ENCODE measurements around the gene THAP6.
"Not testable (repeated sequence)": the region's sequence is repeated elsewhere in the genome, so short reads cannot be mapped to it uniquely, and the experiment has no call there.

THAP6 gene

GRCh38 chr4:75513526-75514130 is 645 bp upstream of the THAP6 start:
- Histone ChIP-seq H3K4me3 (ENCODE audit: low read depth in 1 of 2, low read length in 1 of 2) (peak overlapping the region; percentile 77 to 95), H3K36me3 (peaks cover 20% of the 10 kb centered on the region), H3K9me3 (no peaks in the 10 kb centered on the region), H3K27ac (peak overlapping the region; percentile 97), H3K4me1 (ENCODE audit: control insufficient read depth in 1 of 2, insufficient read depth in 1 of 2, low read depth in 1 of 2, low read length in 1 of 2) (peaks cover 53 to 55% of the 10 kb centered on the region in 2 experiments), H3K27me3 (no peaks in the 10 kb centered on the region)
- no peak for TF ChIP-seq CTCF (IDR thresholded peaks at IDR 0.05)

- TF ChIP-seq CTCF (IDR thresholded peaks at IDR 0.05), result no peak
- peaks cover 47 to 48% of the 10 kb centered on the region in 2 experiments for H3K4me1 ChIP-seq (ENCODE audit: control insufficient read depth in 1 of 2, insufficient read depth in 1 of 2, low read depth in 1 of 2, low read length in 1 of 2)
- peak overlapping the region; percentile 77 to 95 for H3K4me3 ChIP-seq (ENCODE audit: low read depth in 1 of 2, low read length in 1 of 2)
- H3K27ac ChIP-seq, result peak overlapping the region; percentile 97
- peaks cover 24% of the 10 kb centered on the region for H3K36me3 ChIP-seq
- H3K27me3 ChIP-seq, result no peaks in the 10 kb centered on the region
- H3K9me3 ChIP-seq, result no peaks in the 10 kb centered on the region
Measured at GRCh38 chr4:75514949-75515612, 808 bp downstream of the THAP6 start.

GRCh38 chr4:75516144-75516543 is 1.9 kb downstream of the THAP6 start:
- Histone ChIP-seq H3K27me3 (no peaks in the 10 kb centered on the region), H3K4me3 (ENCODE audit: low read depth in 1 of 2, low read length in 1 of 2) (no peak overlapping the region), H3K4me1 (ENCODE audit: control insufficient read depth in 1 of 2, insufficient read depth in 1 of 2, low read depth in 1 of 2, low read length in 1 of 2) (peaks cover 36 to 37% of the 10 kb centered on the region in 2 experiments), H3K36me3 (peaks cover 24% of the 10 kb centered on the region), H3K27ac (no peak overlapping the region), H3K9me3 (no peaks in the 10 kb centered on the region)
- TF ChIP-seq CTCF (IDR thresholded peaks at IDR 0.05), result no peak

GRCh38 chr4:75519452-75519851 is 5.2 kb downstream of the THAP6 start:
- not testable (repeated sequence) for H3K4me3 ChIP-seq (ENCODE audit: low read depth in 1 of 2, low read length in 1 of 2); H3K27ac ChIP-seq; H3K27me3 ChIP-seq; H3K9me3 ChIP-seq
- Histone ChIP-seq H3K36me3 (peaks cover 37% of the 10 kb centered on the region), H3K4me1 (ENCODE audit: control insufficient read depth in 1 of 2, insufficient read depth in 1 of 2, low read depth in 1 of 2, low read length in 1 of 2) (peaks cover 9 to 10% of the 10 kb centered on the region in 2 experiments)

GRCh38 chr4:75525086-75525485 is 10.8 kb downstream of the THAP6 start:
- no peaks in the 10 kb centered on the region for H3K4me1 ChIP-seq (ENCODE audit: control insufficient read depth in 1 of 2, insufficient read depth in 1 of 2, low read depth in 1 of 2, low read length in 1 of 2)
- H3K27me3 ChIP-seq, result no peaks in the 10 kb centered on the region
- no peak overlapping the region for H3K4me3 ChIP-seq (ENCODE audit: low read depth in 1 of 2, low read length in 1 of 2)
- no peak overlapping the region for H3K27ac ChIP-seq
- TF ChIP-seq CTCF (IDR thresholded peaks at IDR 0.05), result no peak
- H3K9me3 ChIP-seq, result no peaks in the 10 kb centered on the region
- H3K36me3 ChIP-seq, result peaks cover 42% of the 10 kb centered on the region

- Histone ChIP-seq H3K4me3 (ENCODE audit: low read depth in 1 of 2, low read length in 1 of 2) (no peak overlapping the region), H3K27me3 (no peaks in the 10 kb centered on the region), H3K9me3 (no peaks in the 10 kb centered on the region), H3K4me1 (ENCODE audit: control insufficient read depth in 1 of 2, insufficient read depth in 1 of 2, low read depth in 1 of 2, low read length in 1 of 2) (no peaks in the 10 kb centered on the region), H3K36me3 (peaks cover 42% of the 10 kb centered on the region), H3K27ac (no peak overlapping the region)
- no peak for TF ChIP-seq CTCF (IDR thresholded peaks at IDR 0.05)
Measured at GRCh38 chr4:75525910-75526309, 11.6 kb downstream of the THAP6 start.

Measured in neutrophil (primary cell).